ENCODE data around the gene PRKD2.

DNA sequence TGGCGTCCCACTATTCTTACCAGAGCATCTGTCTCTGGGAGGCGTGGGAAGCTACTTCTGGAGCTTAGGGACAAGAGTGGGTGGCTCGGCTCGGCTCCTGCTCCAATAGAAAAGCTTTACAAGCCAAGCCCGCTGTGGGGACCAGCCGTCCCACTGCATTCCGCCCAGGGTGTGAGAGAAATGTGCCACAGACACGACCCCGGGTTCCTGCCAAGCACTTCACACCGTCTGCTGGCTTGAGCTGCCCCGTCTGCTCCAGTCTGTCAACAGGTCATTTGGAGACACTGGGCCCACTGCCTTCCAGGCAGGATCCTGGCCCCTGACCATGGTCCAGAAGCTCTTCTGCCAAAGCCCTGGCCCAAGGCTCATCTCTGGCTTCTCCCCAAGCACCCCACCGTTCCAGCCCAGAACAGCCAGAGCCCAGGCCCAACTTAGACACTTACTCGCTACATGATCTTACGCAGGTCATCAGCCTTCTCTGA is 22.4 kb upstream of the PRKD2 start:
- peak in 1 of 2 donors; percentile 18 for TF ChIP-seq EP300 (IDR thresholded peaks at IDR 0.05)
- TF ChIP-seq, protein P1, sequence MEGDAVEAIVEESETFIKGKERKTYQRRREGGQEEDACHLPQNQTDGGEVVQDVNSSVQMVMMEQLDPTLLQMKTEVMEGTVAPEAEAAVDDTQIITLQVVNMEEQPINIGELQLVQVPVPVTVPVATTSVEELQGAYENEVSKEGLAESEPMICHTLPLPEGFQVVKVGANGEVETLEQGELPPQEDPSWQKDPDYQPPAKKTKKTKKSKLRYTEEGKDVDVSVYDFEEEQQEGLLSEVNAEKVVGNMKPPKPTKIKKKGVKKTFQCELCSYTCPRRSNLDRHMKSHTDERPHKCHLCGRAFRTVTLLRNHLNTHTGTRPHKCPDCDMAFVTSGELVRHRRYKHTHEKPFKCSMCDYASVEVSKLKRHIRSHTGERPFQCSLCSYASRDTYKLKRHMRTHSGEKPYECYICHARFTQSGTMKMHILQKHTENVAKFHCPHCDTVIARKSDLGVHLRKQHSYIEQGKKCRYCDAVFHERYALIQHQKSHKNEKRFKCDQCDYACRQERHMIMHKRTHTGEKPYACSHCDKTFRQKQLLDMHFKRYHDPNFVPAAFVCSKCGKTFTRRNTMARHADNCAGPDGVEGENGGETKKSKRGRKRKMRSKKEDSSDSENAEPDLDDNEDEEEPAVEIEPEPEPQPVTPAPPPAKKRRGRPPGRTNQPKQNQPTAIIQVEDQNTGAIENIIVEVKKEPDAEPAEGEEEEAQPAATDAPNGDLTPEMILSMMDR (IDR thresholded peaks at IDR 0.05), result no peak

Measured in tibial nerve (tissue), 4 donors.